K562 (cell line): ENCODE results near the gene MAP3K7CL. TPM values are rescaled to one million over a fixed set of nuclear protein-coding genes. Genes with fewer than 3 reads are reported as not detected.

Experiments
- ATF3 ChIP-seq, 2 experiments: fragments of 450-650 bp in 1 of 2; sonication (generic) in 1 of 2; formaldehyde crosslinking in 1 of 2; IDR thresholded peaks in 1 of 2; conservative IDR thresholded peaks in 1 of 2; 2 replicates each; pipeline versions ENCODE4 v1.6.1 to v1.8.1; 2016 to 2023; ENCODE audit warnings: mild to moderate bottlenecking in 2 of 2, moderate library complexity in 2 of 2, inconsistent platforms in 1 of 2, missing genetic modification reagents in 1 of 2
- CEBPZ ChIP-seq: fragments of 150-350 bp; IDR thresholded peaks from 2 replicates; pipeline ENCODE4 v1.6.1; 2014; ENCODE audit warnings: low read depth, mild to moderate bottlenecking, low read length, borderline replicate concordance
- MECOM ChIP-seq: fragments of 250-450 bp; sonication (Bioruptor Pico); IDR thresholded peaks from 2 replicates; pipeline ENCODE4 v1.8.0; 2022; ENCODE audit warnings: inconsistent platforms
- NR2C2 ChIP-seq, 2 experiments: fragments of 200-800 bp in 1 of 2; sonication (Bioruptor generic) in 1 of 2; sonication (generic) in 1 of 2; formaldehyde crosslinking in 1 of 2; IDR thresholded peaks; 2 replicates each; pipeline versions ENCODE4 v1.6.1 to v1.8.0; 2016 to 2022; ENCODE audit warnings: mild to moderate bottlenecking in 1 of 2, missing compliant biosample characterization in 1 of 2, missing genetic modification characterization in 1 of 2, missing genetic modification reagents in 1 of 2
- POLR2H ChIP-seq: IDR thresholded peaks from 2 replicates; pipeline ENCODE4 v1.6.1; 2016; ENCODE audit warnings: missing genetic modification characterization, low read depth, mild to moderate bottlenecking, control low read depth, missing compliant biosample characterization, moderate library complexity
- RHOXF2B ChIP-seq: fragments of 250-450 bp; sonication (Bioruptor Pico); conservative IDR thresholded peaks from 2 replicates; pipeline ENCODE4 v1.5.1; 2021
- TAF15 ChIP-seq: fragments of 200-400 bp; formaldehyde crosslinking; IDR thresholded peaks from 2 replicates; pipeline ENCODE4 v1.6.1; 2017; ENCODE audit warnings: mild to moderate bottlenecking, low read depth, low read length, moderate library complexity
- TRIM24 ChIP-seq, 2 experiments: fragments of 450-650 bp; IDR thresholded peaks; 2 replicates each; pipeline ENCODE4 v1.6.1; 2016
- ZNF318 ChIP-seq, 2 experiments: fragments of 450-650 bp; IDR thresholded peaks; 2 replicates each; pipeline ENCODE4 v1.6.1; 2016; ENCODE audit warnings: mild to moderate bottlenecking in 2 of 2, borderline replicate concordance in 1 of 2, low read depth in 1 of 2, moderate library complexity in 1 of 2
- ZNF449 ChIP-seq: fragments of 250-450 bp; sonication (Bioruptor Pico); IDR thresholded peaks from 2 replicates; pipeline ENCODE4 v1.8.0; 2022; ENCODE audit warnings: moderate library complexity, mild to moderate bottlenecking, inconsistent platforms
- polyA plus RNA-seq, 8 experiments: library from polyadenylated mRNA; depleted of rRNA in 4 of 8; stranded (reverse) in 5 of 8; unstranded in 3 of 8; fragments of >200 nt; fragmentation: Nextera tagmentation in 2 of 8; fragmentation: Illumina TruSeq in 1 of 8; extraction: Ambion mirVana in 2 of 8; extraction: Trizol in 1 of 8; gene quantifications; 2 replicates each; pipeline versions ENCODE4 v1.2.1 to v1.2.3, GENCODE V29; 2011 to 2014; ENCODE audit warnings: inconsistent platforms in 1 of 8, missing spikeins in 1 of 8
- total RNA-seq, 7 experiments: library from RNA; depleted of rRNA in 6 of 7; stranded (reverse); fragments of >200 nt in 6 of 7; fragmentation: Illumina TruSeq in 2 of 7; extraction: Trizol in 2 of 7; gene quantifications; 2 replicates each; pipeline versions ENCODE4 v1.2.1 to v1.2.3, GENCODE V29; 2011 to 2021; ENCODE audit warnings: low replicate concordance in 1 of 7

The MAP3K7CL gene
- total and polyA plus RNA-seq, 9 of the 15 experiments (the other 6 are each of a cell fraction or from before 2014, with no cell fraction given) = 0.13 to 0.15 (median 0.14) TPM; not detected in 6

GRCh38 chr21:29219165-29219770 is 88.8 kb downstream of the MAP3K7CL start (continued):
- TF ChIP-seq TRIM24 (IDR thresholded peaks at IDR 0.05) (peak; percentile 47 to 51; a peak in 2 of 4 replicates), NR2C2 (CRISPR knock-in tag; IDR thresholded peaks at IDR 0.05) (no peak), NR2C2 (tag; IDR thresholded peaks at IDR 0.05) (peak; percentile 31; the same call in 1 of the 2 replicates), POLR2H (tag) (no peak), ZNF449 (CRISPR knock-in tag) (no peak), MECOM (CRISPR knock-in tag) (no peak), ATF3 (IDR thresholded peaks at IDR 0.05) (peak; percentile 62; the same call in 1 of the 2 replicates), ATF3 (CRISPR knock-in tag; conservative IDR thresholded peaks at IDR 0.05) (no peak), TAF15 (no peak), CEBPZ (no peak), ZNF318 (IDR thresholded peaks at IDR 0.05; ENCODE audit: borderline replicate concordance in 1 of 2, low read depth in 1 of 2) (no peak), RHOXF2B (CRISPR knock-in tag) (no peak)
